ENCODE measurements around the gene NUP214.

The NUP214 gene

DNA sequence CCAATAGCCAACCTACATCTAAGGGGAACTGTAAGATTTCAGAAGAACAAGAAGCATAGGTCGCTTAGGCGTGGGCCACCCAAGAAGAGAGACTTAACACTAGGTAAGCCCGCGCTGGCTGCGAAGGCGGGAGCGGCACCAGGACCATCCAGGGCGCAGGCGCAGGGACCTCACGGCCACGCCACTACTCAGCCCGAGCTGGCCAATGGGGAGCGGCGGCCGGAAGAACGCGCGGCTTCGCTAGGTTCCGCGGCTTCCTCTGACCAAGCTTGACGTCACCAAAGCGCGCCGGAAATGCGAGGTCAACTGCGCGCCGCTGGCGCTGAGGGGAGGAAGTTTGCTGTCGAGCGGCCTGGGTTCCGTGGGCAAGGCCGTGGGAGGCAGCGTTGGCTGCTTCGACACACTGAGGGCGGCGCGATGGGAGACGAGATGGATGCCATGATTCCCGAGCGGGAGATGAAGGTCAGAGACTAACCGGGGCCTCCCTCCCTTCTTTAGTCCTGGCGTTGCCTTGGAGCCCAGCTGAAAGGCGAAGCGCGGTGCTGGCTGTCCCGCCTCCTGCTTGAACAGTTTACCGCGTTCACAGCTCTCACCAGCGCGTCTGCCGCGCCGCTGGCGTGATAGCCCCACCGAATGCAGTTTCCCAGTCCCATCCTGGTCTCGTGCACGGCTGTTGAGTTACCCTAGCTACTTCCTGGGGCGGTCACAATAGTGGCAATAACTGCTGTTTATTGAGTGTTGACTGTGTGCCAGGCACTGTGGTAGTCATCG lies at the start of gene NUP214:
Gene NUP214, plus strand, starts transcription at position 299 of the 771 bp plus-strand sequence. Its CDS starts 119 bp downstream, at position 418.
- DNase-seq = peak; percentile 100
- H3K36me3 Mint-ChIP-seq (ENCODE audit: low read depth) = peaks cover 53% of the 10 kb centered on the region
- no peaks in the 10 kb centered on the region for H3K27me3 Mint-ChIP-seq
- peak within 1 kb of the TSS; percentile 99 for H3K27ac Mint-ChIP-seq
- H3K9me3 Mint-ChIP-seq = no peaks in the 10 kb centered on the region
- peaks cover 38% of the 10 kb centered on the region for H3K4me1 Mint-ChIP-seq (ENCODE audit: low read depth)
- peak within 1 kb of the TSS; percentile 99 for H3K4me3 Mint-ChIP-seq

DNA sequence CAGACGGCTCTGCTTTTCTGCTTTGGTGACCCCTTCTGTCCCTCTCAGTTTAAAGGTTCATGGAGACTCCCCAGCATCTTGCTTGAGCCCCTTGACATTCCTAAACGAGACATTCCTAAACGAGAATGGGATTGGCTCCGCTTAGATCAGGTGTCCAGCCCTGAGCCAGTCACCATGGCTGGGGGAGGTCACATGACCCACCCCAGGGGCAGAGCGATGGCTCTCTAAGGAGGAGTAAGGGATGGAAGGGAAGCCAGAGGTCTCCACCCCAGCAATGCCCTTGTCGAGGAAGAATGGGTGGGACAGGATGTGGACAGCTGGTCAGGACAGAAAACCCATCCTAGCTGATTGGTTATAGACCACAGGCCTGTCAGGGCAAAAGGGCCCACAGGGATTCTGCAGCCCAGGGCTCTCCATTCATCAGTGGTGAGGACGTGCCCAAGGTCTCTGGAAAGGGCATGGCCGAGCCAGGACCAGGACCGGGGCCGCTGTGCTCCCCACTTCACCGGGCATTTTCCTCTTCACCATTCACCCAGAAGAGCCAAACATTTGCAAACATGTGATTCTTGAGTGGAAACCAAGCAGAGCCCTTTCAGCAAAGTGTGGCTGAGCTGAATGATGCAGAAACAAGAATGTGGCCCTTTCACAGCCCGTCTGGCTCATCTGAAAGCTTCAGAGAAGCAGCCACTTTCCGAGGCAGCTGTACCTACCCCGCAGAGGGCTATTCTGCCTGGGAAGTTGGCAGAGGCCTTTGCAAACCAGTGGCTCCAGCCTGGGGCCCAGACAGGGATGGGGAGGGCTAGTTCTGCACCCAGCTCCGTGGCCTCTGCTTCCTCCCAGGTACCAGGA lies 48.8 kb upstream of the NUP214 start:
- H3K4me1 Mint-ChIP-seq (ENCODE audit: low read depth) = no peaks in the 10 kb centered on the region
- no peaks in the 10 kb centered on the region for H3K9me3 Mint-ChIP-seq
- H3K4me3 Mint-ChIP-seq = no peak overlapping the region
- DNase-seq = no peak
- H3K36me3 Mint-ChIP-seq (ENCODE audit: low read depth) = no peaks in the 10 kb centered on the region
- no peaks in the 10 kb centered on the region for H3K27me3 Mint-ChIP-seq
- no peak overlapping the region for H3K27ac Mint-ChIP-seq

DNA sequence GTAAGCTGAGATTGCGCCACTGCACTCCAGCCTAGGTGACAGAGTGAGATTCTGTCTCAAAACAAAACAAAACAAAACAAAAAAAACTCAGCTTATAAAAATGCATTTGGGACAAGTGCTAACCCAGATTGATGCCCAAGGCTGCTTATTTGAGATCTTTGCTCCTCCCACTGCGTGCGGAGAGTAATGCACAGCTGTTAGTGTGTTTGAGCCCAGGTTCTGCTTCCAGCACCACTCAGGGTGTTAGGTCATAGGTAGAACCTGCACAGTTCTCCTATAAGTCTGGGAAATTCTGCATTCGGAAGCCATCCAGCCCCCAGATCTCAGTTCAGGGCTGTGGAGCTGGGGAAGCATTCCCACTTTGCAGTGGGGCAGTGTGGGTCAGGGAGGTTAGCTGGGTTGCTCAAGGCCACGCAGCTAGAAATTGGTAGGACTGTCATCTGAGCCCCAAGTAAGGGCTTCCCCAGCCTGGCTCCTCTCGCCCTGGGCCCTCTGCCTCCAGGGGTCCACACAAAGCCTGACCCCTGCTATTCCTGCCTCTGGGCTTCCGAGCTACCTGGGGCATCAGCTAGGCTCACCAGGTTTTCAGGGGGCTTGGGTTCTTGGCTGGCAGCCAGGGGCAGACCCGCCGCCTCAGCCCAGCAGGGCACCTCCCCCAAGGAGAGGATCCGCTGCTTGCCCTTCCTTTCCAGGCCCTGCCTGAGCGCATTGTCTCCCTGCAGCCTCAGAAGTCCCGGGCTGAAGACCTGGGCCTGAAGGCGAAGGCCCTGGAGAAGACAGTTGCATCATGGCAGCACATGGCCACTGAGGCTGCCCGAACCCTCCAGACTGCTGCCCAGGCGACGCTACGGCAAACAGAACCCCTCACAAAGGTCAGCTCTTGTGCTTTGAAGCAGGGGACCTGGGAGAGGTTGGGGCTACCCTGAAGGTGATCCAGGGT lies 46.7 kb upstream of the NUP214 start:
- H3K4me3 Mint-ChIP-seq = no peak overlapping the region
- no peak overlapping the region for H3K27ac Mint-ChIP-seq
- no peak for DNase-seq
- no peaks in the 10 kb centered on the region for H3K36me3 Mint-ChIP-seq (ENCODE audit: low read depth)
- H3K9me3 Mint-ChIP-seq = no peaks in the 10 kb centered on the region
- H3K27me3 Mint-ChIP-seq = no peaks in the 10 kb centered on the region
- H3K4me1 Mint-ChIP-seq (ENCODE audit: low read depth) = no peaks in the 10 kb centered on the region

DNA sequence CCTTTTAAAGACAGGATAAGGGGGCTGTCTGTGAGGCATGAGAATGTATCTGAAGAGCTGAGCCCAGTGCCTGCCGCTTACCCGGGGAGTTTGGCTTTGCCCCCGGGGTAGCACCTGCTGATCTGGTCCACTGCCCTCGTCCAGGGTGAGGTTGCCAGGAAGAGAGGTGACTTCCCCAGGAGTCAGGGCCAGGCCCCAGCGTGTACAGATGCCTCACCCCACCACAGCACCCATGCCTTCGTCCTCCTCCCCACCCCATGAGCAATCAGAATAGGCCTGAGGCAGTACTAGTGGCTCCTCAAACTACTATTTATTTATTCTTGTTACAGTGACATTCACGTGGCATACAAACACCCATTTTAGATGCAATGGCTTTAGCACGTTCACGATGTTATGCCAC lies 44.8 kb upstream of the NUP214 start:
- Mint-ChIP-seq H3K36me3 (ENCODE audit: low read depth) (no peaks in the 10 kb centered on the region), H3K4me1 (ENCODE audit: low read depth) (no peaks in the 10 kb centered on the region), H3K9me3 (no peaks in the 10 kb centered on the region), H3K27me3 (no peaks in the 10 kb centered on the region), H3K27ac (no peak overlapping the region), H3K4me3 (no peak overlapping the region)
- DNase-seq = no peak

DNA sequence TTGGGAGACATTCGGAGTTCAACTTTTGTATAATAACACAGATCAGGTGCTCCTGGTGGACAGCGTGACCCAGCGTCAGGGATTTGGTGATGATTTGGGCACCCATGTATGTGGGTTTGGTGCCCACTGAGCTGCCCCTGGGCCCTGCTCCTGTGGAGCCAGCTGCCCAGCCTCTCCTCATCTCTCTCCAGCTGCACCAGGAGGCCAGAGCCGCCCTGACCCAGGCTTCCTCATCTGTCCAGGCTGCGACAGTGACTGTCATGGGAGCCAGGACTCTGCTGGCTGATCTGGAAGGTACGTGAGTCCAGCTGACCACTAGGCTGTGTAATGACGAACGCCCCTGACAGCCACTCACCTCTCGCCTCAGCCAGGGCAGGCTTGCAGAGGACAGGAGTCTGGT lies 43.5 kb upstream of the NUP214 start:
- H3K36me3 Mint-ChIP-seq (ENCODE audit: low read depth) = no peaks in the 10 kb centered on the region
- H3K9me3 Mint-ChIP-seq = no peaks in the 10 kb centered on the region
- H3K27ac Mint-ChIP-seq = no peak overlapping the region

DNA sequence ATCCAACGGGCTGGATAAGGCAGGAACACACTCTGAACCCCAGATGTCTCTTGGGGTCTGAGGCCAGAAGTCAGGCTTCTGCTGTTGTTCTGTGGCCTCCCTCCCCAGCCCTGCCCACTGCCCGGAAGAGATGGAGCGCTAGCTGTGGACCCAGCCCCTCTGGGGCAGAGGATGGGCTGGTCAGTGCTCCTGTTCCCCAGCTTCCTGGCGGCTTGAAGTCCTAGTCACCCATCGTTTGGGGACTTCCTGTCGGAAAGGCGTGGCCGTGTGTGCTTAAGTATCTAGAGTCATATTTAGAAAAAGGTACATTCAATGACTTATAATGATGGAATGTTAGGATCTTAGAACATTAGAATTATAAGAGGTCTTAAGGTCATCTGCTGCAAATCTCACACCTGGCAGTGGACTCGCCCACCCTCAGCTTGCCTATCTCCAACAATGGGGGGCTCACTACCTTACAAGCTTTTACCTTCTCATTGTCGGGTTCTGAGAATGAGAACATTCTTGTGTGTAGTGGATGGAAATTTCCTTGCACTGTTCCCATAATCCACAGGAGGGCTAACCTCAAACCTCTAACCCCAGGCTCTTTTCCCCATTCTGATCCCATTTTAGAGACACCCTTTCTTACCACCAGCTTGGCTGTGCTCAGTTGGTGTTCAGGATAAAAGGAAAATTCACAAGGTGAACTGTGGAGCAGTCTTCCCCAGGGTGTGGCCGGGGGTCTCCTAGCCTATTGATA lies 42.4 kb upstream of the NUP214 start:
- no peak overlapping the region for H3K27ac Mint-ChIP-seq
- no peaks in the 10 kb centered on the region for H3K9me3 Mint-ChIP-seq
- no peak for DNase-seq
- no peak overlapping the region for H3K4me3 Mint-ChIP-seq
- H3K27me3 Mint-ChIP-seq = no peaks in the 10 kb centered on the region
- no peaks in the 10 kb centered on the region for H3K4me1 Mint-ChIP-seq (ENCODE audit: low read depth)
- no peaks in the 10 kb centered on the region for H3K36me3 Mint-ChIP-seq (ENCODE audit: low read depth)

More for the DNA sequence above, 43.5 kb upstream of the NUP214 start:
- no peak overlapping the region for H3K4me3 Mint-ChIP-seq
- DNase-seq = no peak
- no peaks in the 10 kb centered on the region for H3K27me3 Mint-ChIP-seq
- H3K4me1 Mint-ChIP-seq (ENCODE audit: low read depth) = no peaks in the 10 kb centered on the region

DNA sequence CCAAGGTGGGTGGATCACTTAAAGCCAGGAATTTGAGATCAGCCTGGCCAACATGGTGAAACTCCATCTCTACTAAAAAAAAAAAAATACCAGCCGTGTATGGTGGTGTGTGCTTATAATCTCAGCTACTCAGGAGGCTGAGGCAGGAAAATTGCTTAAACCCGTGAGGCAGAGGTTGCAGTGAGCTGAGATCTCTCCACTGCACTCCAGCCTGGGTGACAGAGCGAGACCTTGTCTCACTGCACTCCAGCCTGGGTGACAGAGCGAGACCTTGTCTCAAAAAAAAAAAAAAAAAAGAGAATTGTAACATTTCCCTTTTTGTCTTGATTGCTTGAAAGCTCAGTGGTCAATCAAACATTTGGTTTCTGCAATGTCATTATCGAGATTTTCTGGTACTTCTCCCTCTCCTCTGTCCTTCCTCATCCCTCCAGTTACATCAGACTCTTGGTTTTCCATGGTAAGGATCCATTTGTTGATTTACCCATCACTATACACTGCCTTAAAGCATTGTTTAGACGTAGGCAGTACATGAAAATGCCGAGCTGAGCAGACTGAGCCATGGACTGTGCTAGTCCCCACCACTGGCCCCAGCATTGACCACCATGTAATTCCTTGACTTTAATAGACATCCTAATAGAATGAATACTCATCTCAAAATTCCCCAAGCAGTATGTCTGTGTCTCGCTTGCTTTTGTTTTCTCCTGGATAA lies 40.6 kb upstream of the NUP214 start:
- Mint-ChIP-seq H3K4me3 (no peak overlapping the region), H3K27me3 (no peaks in the 10 kb centered on the region), H3K9me3 (no peaks in the 10 kb centered on the region), H3K27ac (no peak overlapping the region), H3K36me3 (ENCODE audit: low read depth) (no peaks in the 10 kb centered on the region), H3K4me1 (ENCODE audit: low read depth) (no peaks in the 10 kb centered on the region)
- DNase-seq = no peak

DNA sequence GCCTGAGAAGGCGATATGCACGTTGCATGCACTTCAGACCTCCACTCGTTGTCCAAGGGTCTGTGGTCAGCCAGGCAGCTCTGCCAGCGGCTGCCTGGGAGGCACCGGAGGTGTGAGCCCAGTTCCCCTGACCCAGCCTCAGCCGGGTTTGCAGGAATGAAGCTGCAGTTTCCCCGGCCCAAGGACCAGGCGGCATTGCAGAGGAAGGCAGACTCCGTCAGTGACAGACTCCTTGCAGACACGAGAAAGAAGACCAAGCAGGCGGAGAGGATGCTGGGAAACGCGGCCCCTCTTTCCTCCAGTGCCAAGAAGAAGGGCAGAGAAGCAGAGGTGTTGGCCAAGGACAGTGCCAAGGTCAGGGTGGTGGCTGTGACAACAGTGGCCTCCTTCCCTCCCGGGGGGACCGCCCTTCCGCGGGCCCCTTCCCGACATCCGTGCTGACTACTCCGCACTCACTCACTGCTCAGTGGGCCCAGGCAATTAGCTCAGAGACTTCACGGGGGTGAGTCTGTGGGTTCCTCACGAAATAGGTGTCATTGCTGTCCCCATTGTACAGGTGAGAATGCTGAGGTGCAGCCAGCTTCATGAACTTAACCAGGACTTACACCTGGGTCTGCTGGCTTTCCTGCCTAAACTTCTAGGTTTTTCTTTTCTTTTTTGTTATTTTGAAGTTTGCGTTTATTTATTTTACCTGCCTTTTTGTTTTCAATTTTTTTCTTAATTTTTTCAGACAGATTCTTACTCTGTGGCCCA lies 39.8 kb upstream of the NUP214 start:
- Mint-ChIP-seq H3K4me1 (ENCODE audit: low read depth) (no peaks in the 10 kb centered on the region), H3K4me3 (no peak overlapping the region), H3K27me3 (no peaks in the 10 kb centered on the region), H3K36me3 (ENCODE audit: low read depth) (no peaks in the 10 kb centered on the region), H3K9me3 (no peaks in the 10 kb centered on the region), H3K27ac (no peak overlapping the region)
- DNase-seq = no peak

DNA sequence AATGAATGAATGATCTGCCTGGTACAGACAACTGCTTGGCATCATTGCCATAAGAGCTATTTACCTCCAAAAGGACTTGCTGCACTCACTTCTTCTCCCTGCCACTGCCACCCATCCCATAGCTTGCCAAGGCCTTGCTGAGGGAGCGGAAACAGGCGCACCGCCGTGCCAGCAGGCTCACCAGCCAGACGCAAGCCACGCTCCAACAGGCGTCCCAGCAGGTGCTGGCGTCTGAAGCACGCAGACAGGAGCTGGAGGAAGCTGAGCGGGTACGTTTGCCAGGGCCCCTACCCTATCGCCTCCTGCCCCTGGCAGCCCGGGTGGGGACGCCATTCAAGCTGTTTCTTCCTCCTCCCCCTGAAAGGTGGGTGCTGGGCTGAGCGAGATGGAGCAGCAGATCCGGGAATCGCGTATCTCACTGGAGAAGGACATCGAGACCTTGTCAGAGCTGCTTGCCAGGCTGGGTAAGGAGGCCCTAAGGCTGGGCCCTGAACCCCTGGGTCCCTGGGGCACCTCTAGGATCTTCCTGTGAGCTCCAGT lies 38.0 kb upstream of the NUP214 start:
- Mint-ChIP-seq H3K36me3 (ENCODE audit: low read depth) (no peaks in the 10 kb centered on the region), H3K27ac (no peak overlapping the region), H3K9me3 (no peaks in the 10 kb centered on the region), H3K4me3 (no peak overlapping the region), H3K27me3 (no peaks in the 10 kb centered on the region), H3K4me1 (ENCODE audit: low read depth) (no peaks in the 10 kb centered on the region)
- DNase-seq = no peak

DNA sequence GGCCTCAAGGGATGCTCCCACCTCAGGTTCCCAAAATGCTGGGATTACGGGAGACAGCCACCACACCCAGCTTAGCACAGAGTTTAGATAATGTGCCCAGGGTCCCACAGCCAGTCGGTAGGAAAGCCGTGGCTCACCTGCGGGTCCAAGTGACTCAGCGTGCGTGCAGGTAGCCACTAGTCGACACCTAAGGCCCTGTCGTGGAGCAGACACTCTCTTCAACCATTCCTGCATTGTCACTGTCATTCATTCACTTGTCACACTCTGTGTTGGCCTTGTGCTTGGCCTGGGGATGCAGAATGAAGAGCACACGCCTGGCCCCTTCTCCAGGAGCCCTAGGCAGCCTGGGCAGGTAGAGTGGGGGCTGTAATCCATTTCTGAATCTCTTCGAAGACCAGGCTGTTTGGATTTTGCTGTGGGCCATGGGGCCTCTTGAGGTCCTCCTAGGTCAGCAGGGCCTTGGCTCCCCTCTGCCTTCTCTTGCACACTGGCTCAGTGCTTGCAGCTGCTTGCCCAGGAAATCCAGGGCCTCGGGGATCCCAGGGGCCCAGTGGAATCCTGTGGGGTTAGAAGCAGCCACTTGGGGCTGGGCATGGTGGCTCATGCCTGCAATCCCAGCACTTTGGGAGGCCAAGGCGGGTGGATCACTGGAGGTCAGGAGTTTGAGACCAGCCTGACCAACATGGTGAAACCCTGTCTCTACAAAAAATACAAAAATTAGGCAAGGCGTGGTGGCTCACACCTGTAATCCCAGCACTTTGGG lies 35.2 kb upstream of the NUP214 start:
- Mint-ChIP-seq H3K27ac (no peak overlapping the region), H3K27me3 (peaks cover 15% of the 10 kb centered on the region)

DNA sequence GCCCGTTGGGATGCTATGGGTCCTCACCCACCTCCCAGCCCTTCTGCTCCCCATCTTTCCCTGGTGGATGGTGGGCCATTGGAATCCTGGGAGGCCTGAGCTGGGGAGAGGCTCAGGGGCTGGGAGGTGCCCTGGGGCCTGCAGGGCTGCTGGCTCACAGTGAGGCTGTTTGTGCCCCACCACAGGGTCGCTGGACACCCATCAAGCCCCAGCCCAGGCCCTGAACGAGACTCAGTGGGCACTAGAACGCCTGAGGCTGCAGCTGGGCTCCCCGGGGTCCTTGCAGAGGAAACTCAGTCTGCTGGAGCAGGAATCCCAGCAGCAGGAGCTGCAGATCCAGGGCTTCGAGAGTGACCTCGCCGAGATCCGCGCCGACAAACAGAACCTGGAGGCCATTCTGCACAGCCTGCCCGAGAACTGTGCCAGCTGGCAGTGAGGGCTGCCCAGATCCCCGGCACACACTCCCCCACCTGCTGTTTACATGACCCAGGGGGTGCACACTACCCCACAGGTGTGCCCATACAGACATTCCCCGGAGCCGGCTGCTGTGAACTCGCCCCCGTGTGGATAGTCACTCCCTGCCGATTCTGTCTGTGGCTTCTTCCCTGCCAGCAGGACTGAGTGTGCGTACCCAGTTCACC lies 33.9 kb upstream of the NUP214 start:
- Mint-ChIP-seq H3K36me3 (ENCODE audit: low read depth) (no peaks in the 10 kb centered on the region), H3K27me3 (peaks cover 24% of the 10 kb centered on the region), H3K4me3 (no peak overlapping the region), H3K4me1 (ENCODE audit: low read depth) (peaks cover 4% of the 10 kb centered on the region), H3K27ac (no peak overlapping the region), H3K9me3 (no peaks in the 10 kb centered on the region)
- no peak for DNase-seq

More for the DNA sequence above, 35.2 kb upstream of the NUP214 start:
- H3K4me1 Mint-ChIP-seq (ENCODE audit: low read depth) = no peaks in the 10 kb centered on the region
- H3K36me3 Mint-ChIP-seq (ENCODE audit: low read depth) = no peaks in the 10 kb centered on the region
- H3K4me3 Mint-ChIP-seq = no peak overlapping the region
- no peaks in the 10 kb centered on the region for H3K9me3 Mint-ChIP-seq
- no peak for DNase-seq

DNA sequence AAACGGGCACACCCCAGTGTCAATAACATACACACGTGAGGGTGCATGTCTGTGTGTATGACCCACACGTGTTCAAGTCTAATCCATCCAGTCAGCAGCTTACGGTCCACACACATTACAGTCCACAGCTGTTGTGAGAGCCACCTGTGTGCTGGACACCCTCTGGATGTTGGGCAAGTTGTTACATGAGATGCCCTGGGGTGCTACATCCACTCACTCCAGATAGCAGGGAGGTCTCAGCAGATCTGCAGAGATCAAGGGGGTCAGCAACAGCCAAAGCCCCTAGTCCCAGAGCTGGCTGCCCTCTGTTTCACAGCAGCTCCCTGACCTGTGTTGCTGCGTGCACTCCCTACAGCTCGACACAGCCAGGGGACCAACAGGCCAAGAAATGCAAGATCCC lies 33.4 kb upstream of the NUP214 start:
- H3K4me1 Mint-ChIP-seq (ENCODE audit: low read depth) = peaks cover 4% of the 10 kb centered on the region

More for the DNA sequence above, 33.4 kb upstream of the NUP214 start:
- Mint-ChIP-seq H3K36me3 (ENCODE audit: low read depth) (no peaks in the 10 kb centered on the region), H3K27me3 (peaks cover 28% of the 10 kb centered on the region), H3K27ac (no peak overlapping the region), H3K9me3 (no peaks in the 10 kb centered on the region), H3K4me3 (no peak overlapping the region)
- DNase-seq = no peak
